Thyroid gland (tissue), 4 donors: ENCODE measurements around the gene PCYOX1L. TPM values are rescaled to one million over a fixed set of nuclear protein-coding genes. Genes with fewer than 3 reads are reported as not detected.

ENCODE experiments used
- DNase-seq, 2 donors: peaks; one replicate each; pipeline ENCODE4 v3.0.0-alpha.2; 2019
- H3K27ac ChIP-seq, 3 donors: fragments of 200-600 bp; sonication (generic); 1 replicate in 2 of 3; 2 replicates in 1 of 3; pipeline ENCODE4 v1.5.1; 2016 to 2019; ENCODE audit warnings: mild to moderate bottlenecking in 1 of 3, moderate library complexity in 1 of 3
- H3K27me3 ChIP-seq: fragments of 200-600 bp; sonication (generic); one replicate; pipeline ENCODE4 v1.5.1; 2019
- H3K36me3 ChIP-seq, 2 donors: fragments of 200-600 bp; sonication (generic); one replicate each; pipeline ENCODE4 v1.5.1; 2016 to 2019
- H3K4me1 ChIP-seq, 2 donors: fragments of 200-600 bp; sonication (generic); one replicate each; pipeline ENCODE4 v1.5.1; 2017 to 2019
- H3K4me3 ChIP-seq, 3 donors: fragments of 200-600 bp; sonication (generic); replicated peaks in 1 of 3; 1 replicate in 2 of 3; 2 replicates in 1 of 3; pipeline ENCODE4 v1.5.1; 2016; ENCODE audit warnings: mild to moderate bottlenecking in 1 of 3
- H3K9me3 ChIP-seq: fragments of 200-600 bp; sonication (generic); one replicate; pipeline ENCODE4 v1.5.1; 2017
- POLR2A ChIP-seq, 2 donors: fragments of 450-650 bp; IDR thresholded peaks; one replicate each; pipeline ENCODE4 v1.6.1; 2017; ENCODE audit warnings: antibody characterized with exemption in 2 of 2, mild to moderate bottlenecking in 2 of 2, moderate library complexity in 1 of 2
- WGBS, 2 donors: methylation state at CpG; one replicate each; pipeline ENCODE4 v1.1.5; 2017; 5-methylcytosine and 5-hydroxymethylcytosine counted together
- intact Hi-C: fragments of 100-400 bp; cut with DNase I; formaldehyde crosslinking; loops from one replicate; pipeline ENCODE4 v1.15.1; 2023
- total RNA-seq, 4 donors: library from RNA; depleted of rRNA; stranded (reverse); fragments of >200 nt; gene quantifications; one replicate each; pipeline ENCODE4 v1.2.3, GENCODE V29; 2016
- TF ChIP-seq, protein P1 (sequence below), 6 experiments: fragments of 200-600 bp in 3 of 6; fragments of 450-650 bp in 3 of 6; sonication (generic) in 3 of 6; IDR thresholded peaks; one replicate each; pipeline ENCODE4 v1.5.1; 2016 to 2019; ENCODE audit warnings: antibody characterized with exemption in 6 of 6, mild to moderate bottlenecking in 2 of 6, inconsistent platforms in 1 of 6, moderate library complexity in 1 of 6

PCYOX1L gene
- total RNA-seq, 4 donors from 2014 or later, result 1.8 to 4.4 (median 2.4) TPM

DNA sequence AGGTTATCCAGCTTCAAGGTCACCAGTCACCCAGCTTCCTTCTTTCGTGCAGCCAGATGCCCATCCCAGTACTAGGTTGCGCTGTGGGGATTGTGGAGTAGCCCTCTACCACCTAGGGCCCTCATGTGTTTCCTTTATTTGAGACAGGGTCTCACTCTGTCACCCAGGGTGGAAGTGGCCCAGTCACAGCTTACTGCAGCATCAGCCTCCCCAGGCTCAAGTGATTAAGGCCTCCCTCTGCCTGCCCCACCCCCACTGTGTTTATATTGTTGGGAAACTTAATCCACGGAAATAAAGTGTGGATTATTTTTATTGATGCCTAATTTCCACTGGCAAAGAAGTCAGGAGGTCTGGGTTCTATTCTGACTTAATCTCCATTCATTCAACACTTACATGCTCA, 17.0 kb downstream of the PCYOX1L start:
- Histone ChIP-seq H3K9me3 (no peaks in the 10 kb centered on the region), H3K27ac (no peak overlapping the region), H3K4me1 (no peaks in the 10 kb centered on the region), H3K4me3 (no peak overlapping the region), H3K27me3 (no peaks in the 10 kb centered on the region), H3K36me3 (no peaks in the 10 kb centered on the region)
- intact Hi-C loops, result loop anchor here (5.0 kb wide), 1 partner anchor 58 kb away; no protein-coding TSS in a partner anchor
- WGBS, 2 donors, result 77 to 80% methylated on average over 3 of the region's 3 CpGs
- no peak for DNase-seq
- no peak for TF ChIP-seq POLR2A (IDR thresholded peaks at IDR 0.05)
- TF ChIP-seq, protein P1, sequence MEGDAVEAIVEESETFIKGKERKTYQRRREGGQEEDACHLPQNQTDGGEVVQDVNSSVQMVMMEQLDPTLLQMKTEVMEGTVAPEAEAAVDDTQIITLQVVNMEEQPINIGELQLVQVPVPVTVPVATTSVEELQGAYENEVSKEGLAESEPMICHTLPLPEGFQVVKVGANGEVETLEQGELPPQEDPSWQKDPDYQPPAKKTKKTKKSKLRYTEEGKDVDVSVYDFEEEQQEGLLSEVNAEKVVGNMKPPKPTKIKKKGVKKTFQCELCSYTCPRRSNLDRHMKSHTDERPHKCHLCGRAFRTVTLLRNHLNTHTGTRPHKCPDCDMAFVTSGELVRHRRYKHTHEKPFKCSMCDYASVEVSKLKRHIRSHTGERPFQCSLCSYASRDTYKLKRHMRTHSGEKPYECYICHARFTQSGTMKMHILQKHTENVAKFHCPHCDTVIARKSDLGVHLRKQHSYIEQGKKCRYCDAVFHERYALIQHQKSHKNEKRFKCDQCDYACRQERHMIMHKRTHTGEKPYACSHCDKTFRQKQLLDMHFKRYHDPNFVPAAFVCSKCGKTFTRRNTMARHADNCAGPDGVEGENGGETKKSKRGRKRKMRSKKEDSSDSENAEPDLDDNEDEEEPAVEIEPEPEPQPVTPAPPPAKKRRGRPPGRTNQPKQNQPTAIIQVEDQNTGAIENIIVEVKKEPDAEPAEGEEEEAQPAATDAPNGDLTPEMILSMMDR (IDR thresholded peaks at IDR 0.05), result no peak

DNA sequence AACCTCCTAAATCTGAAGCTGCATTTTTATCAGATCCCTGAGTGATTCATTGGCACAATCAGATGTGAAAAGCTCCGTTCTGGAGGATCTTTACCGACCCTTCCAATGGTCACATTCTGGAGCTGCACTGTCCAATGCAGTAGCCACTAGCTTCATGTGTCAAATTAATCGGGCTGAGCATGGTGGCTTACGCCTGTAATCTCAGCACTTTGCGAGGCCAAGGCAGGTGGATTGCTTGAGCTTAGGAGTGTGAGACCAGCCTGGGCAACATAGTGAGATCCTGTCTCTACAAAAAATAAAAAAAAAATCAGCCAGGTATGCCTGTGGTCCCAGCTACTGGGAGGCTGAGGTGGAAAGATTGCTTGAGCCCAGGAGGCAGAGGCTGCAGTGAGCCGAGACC, 17.6 kb downstream of the PCYOX1L start:
- no peak overlapping the region for H3K27ac ChIP-seq
- DNase-seq, result no peak
- 84 to 95% methylated on average over 6 of the region's 6 CpGs for WGBS, 2 donors
- no peaks in the 10 kb centered on the region for H3K9me3 ChIP-seq
- TF ChIP-seq, protein P1 (IDR thresholded peaks at IDR 0.05), result no peak
- no peak for TF ChIP-seq POLR2A (IDR thresholded peaks at IDR 0.05)
- no peaks in the 10 kb centered on the region for H3K27me3 ChIP-seq
- no peaks in the 10 kb centered on the region for H3K36me3 ChIP-seq
- H3K4me3 ChIP-seq, result no peak overlapping the region
- intact Hi-C loops, result no loop called here
- H3K4me1 ChIP-seq, result no peaks in the 10 kb centered on the region

DNA sequence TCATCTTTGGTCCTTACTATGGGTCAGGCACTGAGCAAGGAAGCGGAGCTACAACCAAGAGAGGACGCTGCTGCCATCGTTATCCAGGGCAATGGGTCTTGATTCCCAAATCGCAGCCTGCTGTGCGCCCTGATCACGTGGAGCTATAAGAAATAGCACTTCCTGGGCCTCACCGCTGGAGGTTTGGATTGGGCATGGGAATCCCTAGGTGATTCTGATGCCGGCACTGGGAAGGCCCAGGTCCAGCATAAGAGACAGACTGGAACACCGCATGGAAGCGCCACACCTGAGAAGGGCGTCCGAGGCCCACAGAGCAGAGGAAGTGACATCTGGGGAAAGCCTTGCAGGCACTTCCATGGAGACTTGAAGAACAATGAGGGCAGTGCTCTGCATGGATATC, 18.3 kb downstream of the PCYOX1L start:
- no peaks in the 10 kb centered on the region for H3K27me3 ChIP-seq
- no peaks in the 10 kb centered on the region for H3K36me3 ChIP-seq
- H3K4me3 ChIP-seq, result no peak overlapping the region
- no peak overlapping the region for H3K27ac ChIP-seq
- H3K4me1 ChIP-seq, result no peaks in the 10 kb centered on the region
- DNase-seq, result no peak
- no peaks in the 10 kb centered on the region for H3K9me3 ChIP-seq
- WGBS, 2 donors, result 94 to 97% methylated on average over 7 to 12 of the region's 12 CpGs
- intact Hi-C loops, result no loop called here
- TF ChIP-seq, protein P1 (IDR thresholded peaks at IDR 0.05), result no peak
- no peak for TF ChIP-seq POLR2A (IDR thresholded peaks at IDR 0.05)

DNA sequence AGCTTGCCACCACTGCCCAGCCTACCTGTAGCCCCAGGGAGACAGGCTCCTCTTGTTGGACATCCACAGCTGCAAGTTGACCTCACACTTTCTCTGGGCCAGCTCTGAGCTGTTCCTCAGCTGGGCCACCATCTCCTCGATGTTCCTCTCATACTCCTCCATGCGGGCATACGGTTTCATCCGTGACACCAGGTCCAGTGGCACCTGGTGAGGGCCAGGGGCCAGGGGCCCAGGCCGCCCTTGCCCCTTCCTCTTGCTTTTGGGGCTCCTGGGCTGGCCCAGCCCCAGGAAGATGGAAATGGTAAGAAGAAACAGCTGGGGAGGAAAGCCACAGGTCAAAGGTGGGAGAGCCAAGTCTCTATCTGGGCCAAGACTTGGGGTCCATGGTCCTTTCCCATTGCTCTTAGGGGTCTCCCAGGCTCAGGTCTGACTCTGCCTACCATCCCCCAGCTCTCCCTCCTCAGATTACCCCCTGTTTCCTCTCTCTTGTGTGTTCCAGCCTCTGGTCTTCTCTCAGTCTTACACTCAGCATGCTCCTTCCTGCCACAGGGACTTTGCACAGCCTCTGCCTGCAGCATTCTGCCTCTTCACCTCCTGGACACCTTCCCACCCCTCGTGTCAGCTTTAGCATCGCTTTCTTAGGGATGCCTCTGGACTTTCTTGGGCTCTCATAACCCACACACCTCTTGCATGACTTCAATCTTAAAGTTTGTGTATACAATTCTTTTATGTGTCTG, 19.0 kb downstream of the PCYOX1L start:
- Histone ChIP-seq H3K27ac (no peak overlapping the region), H3K27me3 (no peaks in the 10 kb centered on the region), H3K4me3 (no peak overlapping the region), H3K4me1 (peaks cover 0 to 5% of the 10 kb centered on the region in 2 donors), H3K9me3 (no peaks in the 10 kb centered on the region), H3K36me3 (no peaks in the 10 kb centered on the region)
- intact Hi-C loops, result no loop called here
- no peak for TF ChIP-seq POLR2A (IDR thresholded peaks at IDR 0.05)
- TF ChIP-seq, protein P1 (IDR thresholded peaks at IDR 0.05), result no peak
- 92 to 95% methylated on average over 7 of the region's 7 CpGs for WGBS, 2 donors
- no peak for DNase-seq

DNA sequence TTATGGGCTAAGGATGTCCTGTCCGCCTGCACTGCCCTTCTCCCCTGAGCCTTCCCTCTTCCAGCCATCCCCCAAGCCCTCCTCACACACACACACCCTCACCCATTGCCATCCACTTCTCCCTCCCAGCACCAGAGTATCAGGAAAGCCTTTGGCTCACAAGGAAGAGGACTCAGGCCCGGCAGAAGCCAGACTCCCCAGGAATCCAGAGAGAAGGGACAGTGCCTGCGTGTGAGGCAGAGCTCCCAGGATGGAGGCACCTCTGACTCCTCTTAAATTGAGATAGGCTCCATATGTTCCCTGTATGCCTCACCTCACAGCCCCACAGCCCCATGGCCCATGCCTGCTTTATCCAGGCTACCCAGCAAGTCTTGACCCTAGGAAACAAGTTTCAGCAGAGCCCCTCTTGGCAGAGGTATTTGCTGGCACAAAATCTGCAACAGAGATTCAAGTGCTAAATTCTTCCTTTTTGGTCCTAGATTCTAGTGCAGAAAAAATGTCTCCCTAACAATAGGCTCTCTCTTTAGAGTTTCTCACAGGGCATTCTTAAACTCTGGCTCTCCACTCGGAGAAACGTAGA, 20.5 kb downstream of the PCYOX1L start:
- Histone ChIP-seq H3K27me3 (no peaks in the 10 kb centered on the region), H3K27ac (no peak overlapping the region), H3K4me1 (peaks cover 0 to 9% of the 10 kb centered on the region in 2 donors), H3K36me3 (no peaks in the 10 kb centered on the region), H3K4me3 (no peak overlapping the region), H3K9me3 (no peaks in the 10 kb centered on the region)
- 55 to 57% methylated on average over 5 of the region's 5 CpGs for WGBS, 2 donors
- no peak for DNase-seq
- intact Hi-C loops, result no loop called here
- no peak for TF ChIP-seq POLR2A (IDR thresholded peaks at IDR 0.05)
- TF ChIP-seq, protein P1 (IDR thresholded peaks at IDR 0.05), result no peak
